Trophoblast cell (in vitro differentiated cells and primary cell): ENCODE measurements around the gene CDC6.

ENCODE experiments used
- DNase-seq, 2 donors: peaks; one replicate each; pipeline ENCODE4 v3.0.0-alpha.2; 2016
- H2AFZ ChIP-seq: 2 replicates; pipeline ENCODE4 v1.6.1; 2013; ENCODE audit warnings: low read length, moderate library complexity, mild to moderate bottlenecking; ENCODE audit not compliant: insufficient read depth, poor library complexity
- H2AK5ac ChIP-seq: 2 replicates; pipeline ENCODE4 v1.6.1; 2013; ENCODE audit warnings: mild to moderate bottlenecking, low read length
- H2BK120ac ChIP-seq: 2 replicates; pipeline ENCODE4 v1.6.1; 2013; ENCODE audit warnings: low read length, mild to moderate bottlenecking, moderate library complexity; ENCODE audit not compliant: insufficient read depth, poor library complexity
- H2BK12ac ChIP-seq: 2 replicates; pipeline ENCODE4 v1.6.1; 2013; ENCODE audit warnings: mild to moderate bottlenecking, low read length, moderate library complexity
- H2BK5ac ChIP-seq: 2 replicates; pipeline ENCODE4 v1.6.1; 2013; ENCODE audit warnings: low read length, low read depth, moderate library complexity, mild to moderate bottlenecking; ENCODE audit not compliant: poor library complexity
- H3K14ac ChIP-seq: 2 replicates; pipeline ENCODE4 v1.6.1; 2013; ENCODE audit warnings: mild to moderate bottlenecking, low read length
- H3K18ac ChIP-seq: 2 replicates; pipeline ENCODE4 v1.6.1; 2013; ENCODE audit warnings: mild to moderate bottlenecking, low read length
- H3K23ac ChIP-seq: 2 replicates; pipeline ENCODE4 v1.6.1; 2013; ENCODE audit warnings: low read length
- H3K27ac ChIP-seq: 2 replicates; pipeline ENCODE4 v1.5.1; 2013; ENCODE audit warnings: low read depth, mild to moderate bottlenecking, inconsistent platforms, low read length, moderate library complexity
- H3K27me3 ChIP-seq: 2 replicates; pipeline ENCODE4 v1.6.1; 2013; ENCODE audit warnings: inconsistent platforms, mild to moderate bottlenecking, low read length, moderate library complexity; ENCODE audit not compliant: insufficient read depth
- H3K36me3 ChIP-seq, 2 experiments: 1 replicate in 1 of 2; 2 replicates in 1 of 2; pipeline ENCODE4 v1.6.1; 2013; ENCODE audit warnings: low read length in 2 of 2, mild to moderate bottlenecking in 2 of 2, moderate library complexity in 1 of 2; ENCODE audit not compliant: insufficient read depth in 2 of 2, control insufficient read depth in 1 of 2
- H3K4ac ChIP-seq: 2 replicates; pipeline ENCODE4 v1.6.1; 2013; ENCODE audit warnings: low read depth, mild to moderate bottlenecking, low read length, moderate library complexity
- H3K4me1 ChIP-seq, 2 experiments: 1 replicate in 1 of 2; 2 replicates in 1 of 2; pipeline ENCODE4 v1.6.1; 2013; ENCODE audit warnings: low read length in 2 of 2, mild to moderate bottlenecking in 2 of 2, moderate library complexity in 1 of 2; ENCODE audit not compliant: insufficient read depth in 2 of 2, control insufficient read depth in 1 of 2
- H3K4me2 ChIP-seq: 2 replicates; pipeline ENCODE4 v1.6.1; 2013; ENCODE audit warnings: inconsistent platforms, mild to moderate bottlenecking, low read length, moderate library complexity
- H3K4me3 ChIP-seq: 2 replicates; pipeline ENCODE4 v1.5.1; 2013; ENCODE audit warnings: mild to moderate bottlenecking, low read depth, low read length, inconsistent platforms
- H3K79me1 ChIP-seq: one replicate; pipeline ENCODE4 v1.6.1; 2013; ENCODE audit warnings: low read length
- H3K79me2 ChIP-seq: 2 replicates; pipeline ENCODE4 v1.6.1; 2013; ENCODE audit warnings: low read length, mild to moderate bottlenecking; ENCODE audit not compliant: control insufficient read depth, insufficient read depth, poor library complexity
- H3K9ac ChIP-seq: 2 replicates; pipeline ENCODE4 v1.6.1; 2013; ENCODE audit warnings: mild to moderate bottlenecking, low read length
- H3K9me3 ChIP-seq: 2 replicates; pipeline ENCODE4 v1.6.1; 2013; ENCODE audit warnings: low read depth, mild to moderate bottlenecking, control low read depth, inconsistent platforms, low read length; ENCODE audit not compliant: insufficient read depth
- H4K12ac ChIP-seq: 2 replicates; pipeline ENCODE4 v1.6.1; 2013; ENCODE audit warnings: low read depth, mild to moderate bottlenecking, low read length, moderate library complexity
- H4K8ac ChIP-seq: 2 replicates; pipeline ENCODE4 v1.6.1; 2013; ENCODE audit warnings: low read depth, mild to moderate bottlenecking, low read length, moderate library complexity
- H4K91ac ChIP-seq: one replicate; pipeline ENCODE4 v1.6.1; 2013; ENCODE audit warnings: low read depth, mild to moderate bottlenecking, low read length, moderate library complexity
- WGBS: extraction: QIAGEN DNeasy Blood & Tissue Kit; methylation state at CpG from one replicate; pipeline ENCODE4 v1.1.7; 2013; ENCODE audit warnings: missing lambda C conversion rate; ENCODE audit not compliant: insufficient read length, insufficient coverage; ENCODE audit errors: extremely low coverage; 5-methylcytosine and 5-hydroxymethylcytosine counted together

CDC6 gene

DNA sequence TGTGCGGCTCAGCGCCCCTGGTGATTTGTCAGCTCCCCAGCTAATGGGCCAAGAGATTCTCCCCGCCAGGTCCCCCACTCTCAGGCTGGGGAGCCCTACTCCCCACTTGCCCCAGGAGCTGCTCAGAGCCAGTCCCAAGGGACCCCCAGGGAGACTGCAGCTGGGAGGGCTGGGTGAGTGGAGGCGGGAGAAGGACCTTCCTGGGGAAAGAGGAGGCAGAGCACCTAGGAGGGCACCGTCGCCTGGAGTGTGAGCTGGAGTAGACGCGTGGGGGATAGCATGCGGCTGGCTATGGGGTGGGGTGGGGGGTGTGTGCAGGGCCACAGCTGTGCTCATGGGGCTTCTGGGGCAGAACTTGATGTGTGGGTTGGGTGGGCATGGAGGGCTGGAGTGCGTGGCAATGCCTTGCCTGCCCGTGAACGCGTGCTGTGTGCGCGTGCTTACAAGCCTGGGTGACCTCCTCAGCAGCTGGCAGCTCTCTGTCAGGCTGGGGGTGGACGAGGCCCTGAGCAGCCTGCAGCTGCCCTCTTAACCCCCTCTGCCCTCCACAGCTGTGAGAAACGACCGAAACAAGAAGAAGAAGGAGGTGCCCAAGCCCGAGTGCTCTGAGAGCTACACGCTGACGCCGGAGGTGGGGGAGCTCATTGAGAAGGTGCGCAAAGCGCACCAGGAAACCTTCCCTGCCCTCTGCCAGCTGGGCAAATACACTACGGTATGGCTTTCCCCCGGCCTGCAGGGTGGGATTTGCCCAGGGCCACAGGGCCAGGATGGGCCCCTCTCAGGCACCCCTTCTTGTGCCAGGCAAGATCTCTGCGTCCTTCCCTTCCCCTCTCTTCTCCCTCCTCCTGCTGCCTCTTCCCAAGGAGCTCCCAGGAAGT lies 63.9 kb downstream of the CDC6 start:
- H3K27me3 ChIP-seq: no peaks in the 10 kb centered on the region
- H2AFZ ChIP-seq: no peak overlapping the region
- H3K36me3 ChIP-seq: peaks cover 54 to 57% of the 10 kb centered on the region in 2 experiments
- H3K27ac ChIP-seq: no peak overlapping the region
- H2AK5ac ChIP-seq: no peak overlapping the region
- no peak overlapping the region for H2BK12ac ChIP-seq
- H3K4ac ChIP-seq: no peak overlapping the region
- H3K4me3 ChIP-seq: no peak overlapping the region
- no peak overlapping the region for H3K4me2 ChIP-seq
- H3K79me2 ChIP-seq: no peaks in the 10 kb centered on the region
- no peak overlapping the region for H3K23ac ChIP-seq
- H4K8ac ChIP-seq: no peak overlapping the region
- peaks cover 10 to 21% of the 10 kb centered on the region in 2 experiments for H3K4me1 ChIP-seq
- WGBS: no CpG with 5 or more reads among the region's 27 CpGs
- H2BK120ac ChIP-seq: no peak overlapping the region
- H3K14ac ChIP-seq: no peak overlapping the region
- H4K91ac ChIP-seq: no peak overlapping the region
- no peak overlapping the region for H4K12ac ChIP-seq
- H3K18ac ChIP-seq: peak overlapping the region; percentile 16
- no peak overlapping the region for H3K9ac ChIP-seq
- no peaks in the 10 kb centered on the region for H3K9me3 ChIP-seq
- H2BK5ac ChIP-seq: no peak overlapping the region
- H3K79me1 ChIP-seq: no peaks in the 10 kb centered on the region
- no peak for DNase-seq

DNA sequence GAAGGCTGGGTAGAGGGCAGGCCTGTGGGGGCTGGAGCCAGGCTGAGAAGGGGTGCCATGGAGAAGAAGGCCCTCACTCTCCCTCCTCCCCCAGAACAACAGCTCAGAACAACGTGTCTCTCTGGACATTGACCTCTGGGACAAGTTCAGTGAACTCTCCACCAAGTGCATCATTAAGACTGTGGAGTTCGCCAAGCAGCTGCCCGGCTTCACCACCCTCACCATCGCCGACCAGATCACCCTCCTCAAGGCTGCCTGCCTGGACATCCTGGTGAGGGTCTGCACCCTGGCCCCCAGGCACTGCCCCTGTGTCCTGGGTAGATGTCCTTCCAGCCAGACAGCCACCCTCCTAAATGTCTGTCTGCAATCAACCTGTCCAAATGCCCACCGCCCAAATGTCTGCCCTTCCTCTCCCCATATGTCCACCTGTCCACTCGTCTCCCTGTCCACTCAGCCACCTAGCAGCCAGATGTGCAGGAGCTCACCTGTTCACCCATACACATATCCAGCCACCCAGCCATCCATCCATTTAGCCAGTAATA lies 64.6 kb downstream of the CDC6 start:
- no peaks in the 10 kb centered on the region for H3K27me3 ChIP-seq
- H2AFZ ChIP-seq: no peak overlapping the region
- no peak overlapping the region for H3K23ac ChIP-seq
- no peaks in the 10 kb centered on the region for H3K79me1 ChIP-seq
- H3K14ac ChIP-seq: no peak overlapping the region
- H3K4me1 ChIP-seq: peaks cover 10 to 15% of the 10 kb centered on the region in 2 experiments
- H3K18ac ChIP-seq: no peak overlapping the region
- H4K91ac ChIP-seq: no peak overlapping the region
- no peak overlapping the region for H2BK5ac ChIP-seq
- no peaks in the 10 kb centered on the region for H3K9me3 ChIP-seq
- H3K9ac ChIP-seq: no peak overlapping the region
- no peak for DNase-seq
- no peak overlapping the region for H3K4ac ChIP-seq
- H3K4me3 ChIP-seq: no peak overlapping the region
- no peak overlapping the region for H3K27ac ChIP-seq
- H2BK12ac ChIP-seq: no peak overlapping the region
- no peak overlapping the region for H4K12ac ChIP-seq
- WGBS: no CpG with 5 or more reads among the region's 7 CpGs
- no peak overlapping the region for H3K4me2 ChIP-seq
- H2BK120ac ChIP-seq: no peak overlapping the region
- H3K79me2 ChIP-seq: no peaks in the 10 kb centered on the region
- H4K8ac ChIP-seq: no peak overlapping the region
- peaks cover 54 to 57% of the 10 kb centered on the region in 2 experiments for H3K36me3 ChIP-seq
- no peak overlapping the region for H2AK5ac ChIP-seq

DNA sequence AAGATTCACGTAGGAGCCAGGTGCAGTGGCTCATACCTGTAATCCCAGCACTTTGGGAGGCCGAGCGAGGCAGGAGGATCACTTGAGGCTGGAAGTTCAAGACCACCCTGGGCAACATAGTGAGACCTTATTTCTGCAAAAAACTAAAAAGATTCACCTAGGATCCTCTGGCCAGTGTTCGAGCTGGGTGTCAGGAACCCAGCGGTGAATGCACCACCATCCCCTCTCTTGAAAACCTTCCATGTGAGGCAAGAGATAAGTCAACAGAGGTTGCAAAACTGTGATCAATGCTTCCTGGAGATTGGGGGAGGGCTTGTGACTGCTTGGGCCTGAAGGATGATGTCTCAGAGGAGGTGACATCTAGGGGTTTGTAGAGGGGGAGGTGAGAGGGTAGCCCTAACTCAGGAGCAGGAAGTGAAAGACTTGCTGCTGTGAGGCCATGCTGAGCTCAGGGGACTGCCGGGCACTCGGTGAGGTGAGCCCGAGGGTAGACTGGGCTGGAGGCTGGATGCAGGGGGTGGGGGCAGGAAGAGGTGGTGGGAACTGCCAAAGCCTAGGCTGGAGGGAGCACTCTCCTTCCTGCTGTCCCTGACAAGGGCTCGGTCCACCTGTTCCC lies 65.2 kb downstream of the CDC6 start:
- Histone ChIP-seq H2BK120ac (no peak overlapping the region), H2BK5ac (no peak overlapping the region), H2BK12ac (no peak overlapping the region), H3K18ac (no peak overlapping the region), H4K8ac (no peak overlapping the region), H3K9me3 (no peaks in the 10 kb centered on the region), H3K79me1 (no peaks in the 10 kb centered on the region), H4K91ac (no peak overlapping the region), H3K27ac (no peak overlapping the region), H4K12ac (no peak overlapping the region), H3K4ac (no peak overlapping the region), H3K79me2 (no peaks in the 10 kb centered on the region), H3K23ac (no peak overlapping the region), H3K4me3 (no peak overlapping the region), H3K14ac (no peak overlapping the region), H2AK5ac (no peak overlapping the region), H3K4me1 (peaks cover 10 to 15% of the 10 kb centered on the region in 2 experiments), H3K4me2 (no peak overlapping the region), H2AFZ (no peak overlapping the region), H3K36me3 (peaks cover 54 to 57% of the 10 kb centered on the region in 2 experiments), H3K9ac (no peak overlapping the region), H3K27me3 (no peaks in the 10 kb centered on the region)
- no CpG with 5 or more reads among the region's 9 CpGs for WGBS
- DNase-seq: no peak
